B cell (primary cell): Measurements from ENCODE around the gene MED20. TPM values are rescaled to one million over a fixed set of nuclear protein-coding genes. Genes with fewer than 3 reads are reported as not detected.

Experiments used
- ATAC-seq: fragments of 200-7000 bp; cut with Tn5 transposase; one replicate; pipeline ENCODE4 v1.10.0; 2021; ENCODE audit warnings: low read depth, mild to moderate bottlenecking, moderate number of reproducible peaks, moderate library complexity
- CTCF ChIA-PET: fragments of 350-600 bp; sonication (Branson Sonifier 250); formaldehyde crosslinking; loops from one replicate; lab custom pipeline; 2021; ENCODE audit warnings: antibody characterized with exemption, inconsistent platforms; lab: Charles Lee
- POLR2A ChIA-PET: fragments of 350-600 bp; sonication (Branson Sonifier 250); formaldehyde crosslinking; loops from one replicate; lab custom pipeline; 2021; ENCODE audit warnings: antibody characterized with exemption; lab: Charles Lee
- DNase-seq: peaks from one replicate; pipeline ENCODE4 v3.0.0; 2013
- H2AFZ ChIP-seq: 2 replicates; pipeline ENCODE4 v1.6.1; 2012; ENCODE audit warnings: mild to moderate bottlenecking, low read depth, low read length; ENCODE audit not compliant: insufficient read depth, poor library complexity, severe bottlenecking
- H3K27ac ChIP-seq, 2 donors: 1 replicate in 1 of 2; 2 replicates in 1 of 2; pipeline ENCODE4 v1.5.1; 2012 to 2013; ENCODE audit warnings: low read length in 2 of 2, mild to moderate bottlenecking in 2 of 2, moderate library complexity in 1 of 2
- H3K27me3 ChIP-seq, 4 experiments: fragments of 200-600 bp in 1 of 4; sonication (generic) in 1 of 4; replicated peaks in 1 of 4; 1 replicate in 2 of 4; 2 replicates in 2 of 4; pipeline versions ENCODE4 v1.6.1 to v1.7.0; 2013 to 2016; ENCODE audit warnings: low read length in 3 of 4, mild to moderate bottlenecking in 2 of 4, mixed read lengths in 1 of 4, moderate library complexity in 1 of 4; ENCODE audit not compliant: insufficient read depth in 4 of 4, control insufficient read depth in 3 of 4; ENCODE audit errors: control extremely low read depth in 1 of 4
- H3K36me3 ChIP-seq, 2 experiments: replicated peaks in 1 of 2; 1 replicate in 1 of 2; 2 replicates in 1 of 2; pipeline versions ENCODE4 v1.6.1 to v1.7.1; 2013; ENCODE audit warnings: low read length in 1 of 2; ENCODE audit not compliant: insufficient read depth in 2 of 2, control insufficient read depth in 1 of 2; ENCODE audit errors: control extremely low read depth in 1 of 2, extremely low read depth in 1 of 2
- H3K4me1 ChIP-seq, 2 donors: fragments of 200-600 bp in 1 of 2; sonication (generic) in 1 of 2; 1 replicate in 1 of 2; 2 replicates in 1 of 2; pipeline versions ENCODE4 v1.5.1 to v1.6.1; 2013 to 2017; ENCODE audit warnings: low read length in 2 of 2; ENCODE audit not compliant: control insufficient read depth in 2 of 2, insufficient read depth in 2 of 2
- H3K4me2 ChIP-seq: replicated peaks from 2 replicates; pipeline ENCODE3; 2012; ENCODE audit warnings: mild to moderate bottlenecking, low read depth, low read length; ENCODE audit not compliant: poor library complexity, severe bottlenecking
- H3K4me3 ChIP-seq, 5 experiments: fragments of 200-600 bp in 1 of 5; sonication (generic) in 1 of 5; 1 replicate in 3 of 5; 2 replicates in 2 of 5; pipeline versions ENCODE4 v1.5.1 to v1.7.0; 2011 to 2016; ENCODE audit warnings: low read length in 4 of 5, mild to moderate bottlenecking in 4 of 5, low read depth in 2 of 5, control low read depth in 1 of 5, moderate library complexity in 1 of 5; ENCODE audit not compliant: insufficient read depth in 1 of 5; ENCODE audit errors: control extremely low read depth in 1 of 5, extremely low read depth in 1 of 5
- H3K79me2 ChIP-seq: fragments of 200-600 bp; sonication (generic); one replicate; pipeline ENCODE4 v1.6.0; 2016; ENCODE audit warnings: low read length; ENCODE audit not compliant: control insufficient read depth, insufficient read depth
- H3K9ac ChIP-seq: fragments of 200-600 bp; sonication (generic); 2 replicates; pipeline ENCODE4 v1.6.1; 2017; ENCODE audit warnings: mild to moderate bottlenecking, low read length, moderate library complexity
- H3K9me3 ChIP-seq, 3 donors: one replicate each; pipeline versions ENCODE4 v1.6.1 to v1.7.1; 2013; ENCODE audit warnings: low read length in 2 of 3; ENCODE audit not compliant: control insufficient read depth in 2 of 3, insufficient read depth in 1 of 3; ENCODE audit errors: control extremely low read depth in 1 of 3
- H4K20me1 ChIP-seq: 2 replicates; pipeline ENCODE4 v1.6.0; 2012; ENCODE audit warnings: mild to moderate bottlenecking, low read length; ENCODE audit not compliant: insufficient read depth, control insufficient read depth, poor library complexity, severe bottlenecking
- H3K27ac Mint-ChIP-seq: one replicate; pipeline ENCODE4 v1.8.0; 2021; ENCODE audit warnings: mixed read lengths
- H3K27me3 Mint-ChIP-seq: one replicate; pipeline ENCODE4 v1.8.0; 2021; ENCODE audit warnings: mixed read lengths
- H3K4me1 Mint-ChIP-seq: one replicate; pipeline ENCODE4 v1.8.0; 2021; ENCODE audit warnings: mixed read lengths
- H3K4me3 Mint-ChIP-seq: one replicate; pipeline ENCODE4 v1.8.0; 2021; ENCODE audit warnings: mixed read lengths
- H3K9me3 Mint-ChIP-seq: one replicate; pipeline ENCODE4 v1.8.0; 2022; ENCODE audit warnings: mixed read lengths; ENCODE audit not compliant: insufficient read depth
- CTCF ChIP-seq: fragments of 200-600 bp; IDR thresholded peaks from one replicate; pipeline ENCODE4 v1.8.0; 2022; ENCODE audit warnings: antibody characterized with exemption, mild to moderate bottlenecking
- EZH2 ChIP-seq: IDR thresholded peaks from 2 replicates; pipeline ENCODE4 v1.6.1; 2012; ENCODE audit warnings: borderline replicate concordance, low read depth, mild to moderate bottlenecking, moderate library complexity, low read length; ENCODE audit not compliant: insufficient read depth, poor library complexity, severe bottlenecking
- WGBS: methylation state at CpG from one replicate; pipeline ENCODE4 v1.1.5; 2013; ENCODE audit warnings: missing lambda C conversion rate; ENCODE audit not compliant: insufficient coverage; 5-methylcytosine and 5-hydroxymethylcytosine counted together
- intact Hi-C: fragments of 100-400 bp; cut with micrococcal nuclease; formaldehyde crosslinking; loops from one replicate; pipeline ENCODE4 v1.10.0; 2022
- polyA plus RNA-seq: library from polyadenylated mRNA; depleted of rRNA; stranded (reverse); fragments of >200 nt; gene quantifications from 2 replicates; pipeline ENCODE4 v1.2.3, GENCODE V29; 2012
- small RNA-seq: library from RNA; depleted of rRNA; stranded (forward); fragments of <200 nt; gene quantifications from one replicate; pipeline ENCODE3, GENCODE V24; 2012; ENCODE audit warnings: low replicate concordance, low read depth; ENCODE audit not compliant: insufficient read length
- total RNA-seq, 2 donors: library from RNA; stranded (reverse); fragments of 120-200 nt in 1 of 2; gene quantifications; 1 replicate in 1 of 2; 2 replicates in 1 of 2; pipeline versions ENCODE4 v1.2.3 to v1.2.4, GENCODE V29; 2013 to 2022

MED20 gene
- total and polyA plus RNA-seq, 2 donors (not counting 1 experiment from before 2014, with no cell fraction given) = 4.6 to 18.2 TPM

GRCh38 chr6:41858703-41859102, 62.2 kb downstream of the MED20 start:
- H3K9me3 ChIP-seq = no peaks in the 10 kb centered on the region
- Mint-ChIP-seq H3K27me3 (no peaks in the 10 kb centered on the region), H3K27ac (no peak overlapping the region), H3K9me3 (no peaks in the 10 kb centered on the region), H3K4me3 (no peak overlapping the region), H3K4me1 (no peaks in the 10 kb centered on the region)
- 88% methylated on average over 1 of the region's 2 CpGs for WGBS
- intact Hi-C loops = no loop called here
- ChIA-PET CTCF (interaction anchor here (1.0 to 1.4 kb wide), 2 partner anchors 11 to 13 kb away, joined by 3 to 4 read pairs; no protein-coding TSS in a partner anchor), POLR2A (no interaction called here)
- no peaks in the 10 kb centered on the region for H3K4me1 ChIP-seq
- no peak overlapping the region for H3K9ac ChIP-seq
- H3K36me3 ChIP-seq = peaks cover 0 to 2% of the 10 kb centered on the region in 2 experiments
- DNase-seq = no peak
- H3K4me2 ChIP-seq = no peak overlapping the region
- TF ChIP-seq EZH2 (no peak), CTCF (no peak)
- H3K27me3 ChIP-seq = no peaks in the 10 kb centered on the region
- ATAC-seq = no peak
- no peak overlapping the region for H3K4me3 ChIP-seq
- H3K27ac ChIP-seq = no peak overlapping the region
- no peaks in the 10 kb centered on the region for H4K20me1 ChIP-seq
- no peaks in the 10 kb centered on the region for H3K79me2 ChIP-seq
- no peak overlapping the region for H2AFZ ChIP-seq

Small RNAs within 50 kb of the gene (small RNA-seq; reads per million reads assigned to genes)
- not detected for gene RF00019

Other genes with a start within 250 kb of the MED20 start
- 147 and 148 TPM in 2 replicates for gene TFEB, start 185.5 kb downstream of the MED20 start, total RNA-seq
- gene TFEB, start 185.5 kb downstream of the MED20 start, polyA plus RNA-seq = 77.4 and 113 TPM in 2 replicates
- gene PGC, start 173.7 kb downstream of the MED20 start, total RNA-seq = not detected in 2 replicates
- not detected in 2 replicates for gene PGC, start 173.7 kb downstream of the MED20 start, polyA plus RNA-seq
- gene FRS3, start 141.2 kb downstream of the MED20 start, total RNA-seq = 8.6 and 9.8 TPM in 2 replicates
- 8.7 and 12.0 TPM in 2 replicates for gene FRS3, start 141.2 kb downstream of the MED20 start, polyA plus RNA-seq
- gene PRICKLE4, start 140.4 kb downstream of the MED20 start, total RNA-seq = not detected in 2 replicates
- 0.60 and 0.75 TPM in 2 replicates for gene PRICKLE4, start 140.4 kb downstream of the MED20 start, polyA plus RNA-seq
- gene TOMM6, start 133.4 kb downstream of the MED20 start, total RNA-seq = 117 and 130 TPM in 2 replicates
- 167 and 239 TPM in 2 replicates for gene TOMM6, start 133.4 kb downstream of the MED20 start, polyA plus RNA-seq
- 7.5 and 9.9 TPM in 2 replicates for gene USP49, start 25.8 kb downstream of the MED20 start, total RNA-seq
- 2.6 and 3.2 TPM in 2 replicates for gene USP49, start 25.8 kb downstream of the MED20 start, polyA plus RNA-seq
- 10.5 and 11.1 TPM in 2 replicates for gene BYSL, start 360 bp upstream of the MED20 start, total RNA-seq
- gene BYSL, start 360 bp upstream of the MED20 start, polyA plus RNA-seq = 5.8 and 6.0 TPM in 2 replicates
- gene CCND3, start 20.7 kb upstream of the MED20 start, total RNA-seq = 136 and 145 TPM in 2 replicates
- 218 and 298 TPM in 2 replicates for gene CCND3, start 20.7 kb upstream of the MED20 start, polyA plus RNA-seq
- gene TAF8, start 129.4 kb upstream of the MED20 start, total RNA-seq = 62.1 and 67.0 TPM in 2 replicates
- 24.3 and 30.6 TPM in 2 replicates for gene TAF8, start 129.4 kb upstream of the MED20 start, polyA plus RNA-seq
- 0.05 TPM in 1 of 2 replicates, not detected in the other for gene C6orf132, start 221.5 kb upstream of the MED20 start, total RNA-seq
- gene C6orf132, start 221.5 kb upstream of the MED20 start, polyA plus RNA-seq = not detected in 2 replicates